HCT116 (cell line): ENCODE results near the gene GRK5.

Experiments
- CBX3 ChIP-seq: IDR thresholded peaks from 2 replicates; pipeline ENCODE4 v1.6.1; 2012; ENCODE audit warnings: low read depth
- EZH2 ChIP-seq: fragments of 200-600 bp; sonication (generic); IDR thresholded peaks from 2 replicates; pipeline ENCODE4 v1.6.1; 2017; ENCODE audit warnings: antibody characterized with exemption, mixed run types
- EZH2phosphoT487 ChIP-seq: fragments of 200-600 bp; IDR thresholded peaks from 2 replicates; pipeline ENCODE4 v1.6.1; 2018; ENCODE audit warnings: antibody characterized with exemption, borderline replicate concordance
- FOSL1 ChIP-seq: IDR thresholded peaks from 2 replicates; pipeline ENCODE4 v1.6.1; 2012; ENCODE audit warnings: low read depth
- POLR2A ChIP-seq: IDR thresholded peaks from 2 replicates; pipeline ENCODE4 v1.7.0; 2011; ENCODE audit warnings: borderline replicate concordance; ENCODE audit not compliant: insufficient read depth, insufficient read length; ENCODE audit errors: extremely low read depth
- RAD21 ChIP-seq: IDR thresholded peaks from 2 replicates; pipeline ENCODE4 v1.6.1; 2012; ENCODE audit warnings: low read depth, mild to moderate bottlenecking
- SP1 ChIP-seq: IDR thresholded peaks from 2 replicates; pipeline ENCODE4 v1.6.1; 2012; ENCODE audit warnings: low read depth
- TCF7L2 ChIP-seq: IDR thresholded peaks from 2 replicates; pipeline ENCODE4 v1.7.0; 2011; ENCODE audit warnings: borderline replicate concordance, inconsistent platforms; ENCODE audit not compliant: insufficient read depth, insufficient read length; ENCODE audit errors: extremely low read depth
- ZFX ChIP-seq: fragments of 450-650 bp; IDR thresholded peaks from 2 replicates; pipeline ENCODE4 v1.6.1; 2017
- TF ChIP-seq, protein P1 (sequence below), 3 experiments: fragments of 200-600 bp in 1 of 3; sonication (generic) in 1 of 3; IDR thresholded peaks in 2 of 3; conservative IDR thresholded peaks in 1 of 3; 2 replicates each; pipeline ENCODE4 v1.5.1; 2012 to 2017; ENCODE audit warnings: low read depth in 2 of 3, low read length in 2 of 3, antibody characterized with exemption in 1 of 3, borderline replicate concordance in 1 of 3, control low read depth in 1 of 3, mild to moderate bottlenecking in 1 of 3, mixed read lengths in 1 of 3, mixed run types in 1 of 3, moderate library complexity in 1 of 3; ENCODE audit not compliant: insufficient read depth in 1 of 3
- TF ChIP-seq, protein P2 (sequence below): IDR thresholded peaks from 2 replicates; pipeline ENCODE4 v1.6.1; 2012; ENCODE audit warnings: low read depth
- TF ChIP-seq, protein P3 (sequence below): IDR thresholded peaks from 2 replicates; pipeline ENCODE4 v1.6.1; 2012

DNA sequence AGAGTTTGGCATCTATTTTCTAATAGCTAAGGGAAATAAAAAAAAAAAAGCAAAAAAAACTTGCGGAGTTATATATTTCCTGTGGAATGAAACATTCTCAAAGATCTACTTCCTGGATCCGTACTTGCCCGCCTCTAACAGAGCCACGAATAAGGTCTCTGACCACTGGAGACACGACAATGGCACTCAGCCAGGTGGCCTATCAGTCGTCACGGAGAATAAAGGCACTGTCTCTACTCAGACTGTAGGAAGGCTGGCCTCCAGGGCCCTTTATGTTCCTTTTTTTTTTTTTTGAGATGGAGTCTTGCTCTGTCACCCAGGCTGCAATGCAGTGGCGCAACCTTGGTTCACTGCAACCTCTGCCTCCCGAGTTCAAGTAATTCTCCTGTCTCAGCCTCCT lies 276.5 kb downstream of the GRK5 start:
- TF ChIP-seq, protein P1, sequence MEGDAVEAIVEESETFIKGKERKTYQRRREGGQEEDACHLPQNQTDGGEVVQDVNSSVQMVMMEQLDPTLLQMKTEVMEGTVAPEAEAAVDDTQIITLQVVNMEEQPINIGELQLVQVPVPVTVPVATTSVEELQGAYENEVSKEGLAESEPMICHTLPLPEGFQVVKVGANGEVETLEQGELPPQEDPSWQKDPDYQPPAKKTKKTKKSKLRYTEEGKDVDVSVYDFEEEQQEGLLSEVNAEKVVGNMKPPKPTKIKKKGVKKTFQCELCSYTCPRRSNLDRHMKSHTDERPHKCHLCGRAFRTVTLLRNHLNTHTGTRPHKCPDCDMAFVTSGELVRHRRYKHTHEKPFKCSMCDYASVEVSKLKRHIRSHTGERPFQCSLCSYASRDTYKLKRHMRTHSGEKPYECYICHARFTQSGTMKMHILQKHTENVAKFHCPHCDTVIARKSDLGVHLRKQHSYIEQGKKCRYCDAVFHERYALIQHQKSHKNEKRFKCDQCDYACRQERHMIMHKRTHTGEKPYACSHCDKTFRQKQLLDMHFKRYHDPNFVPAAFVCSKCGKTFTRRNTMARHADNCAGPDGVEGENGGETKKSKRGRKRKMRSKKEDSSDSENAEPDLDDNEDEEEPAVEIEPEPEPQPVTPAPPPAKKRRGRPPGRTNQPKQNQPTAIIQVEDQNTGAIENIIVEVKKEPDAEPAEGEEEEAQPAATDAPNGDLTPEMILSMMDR (IDR thresholded peaks at IDR 0.05 in 2 of 3, conservative IDR thresholded peaks at IDR 0.05 in 1 of 3; ENCODE audit: borderline replicate concordance in 1 of 3, insufficient read depth in 1 of 3, low read depth in 2 of 3, low read length in 2 of 3): no peak
- TF ChIP-seq, protein P2, sequence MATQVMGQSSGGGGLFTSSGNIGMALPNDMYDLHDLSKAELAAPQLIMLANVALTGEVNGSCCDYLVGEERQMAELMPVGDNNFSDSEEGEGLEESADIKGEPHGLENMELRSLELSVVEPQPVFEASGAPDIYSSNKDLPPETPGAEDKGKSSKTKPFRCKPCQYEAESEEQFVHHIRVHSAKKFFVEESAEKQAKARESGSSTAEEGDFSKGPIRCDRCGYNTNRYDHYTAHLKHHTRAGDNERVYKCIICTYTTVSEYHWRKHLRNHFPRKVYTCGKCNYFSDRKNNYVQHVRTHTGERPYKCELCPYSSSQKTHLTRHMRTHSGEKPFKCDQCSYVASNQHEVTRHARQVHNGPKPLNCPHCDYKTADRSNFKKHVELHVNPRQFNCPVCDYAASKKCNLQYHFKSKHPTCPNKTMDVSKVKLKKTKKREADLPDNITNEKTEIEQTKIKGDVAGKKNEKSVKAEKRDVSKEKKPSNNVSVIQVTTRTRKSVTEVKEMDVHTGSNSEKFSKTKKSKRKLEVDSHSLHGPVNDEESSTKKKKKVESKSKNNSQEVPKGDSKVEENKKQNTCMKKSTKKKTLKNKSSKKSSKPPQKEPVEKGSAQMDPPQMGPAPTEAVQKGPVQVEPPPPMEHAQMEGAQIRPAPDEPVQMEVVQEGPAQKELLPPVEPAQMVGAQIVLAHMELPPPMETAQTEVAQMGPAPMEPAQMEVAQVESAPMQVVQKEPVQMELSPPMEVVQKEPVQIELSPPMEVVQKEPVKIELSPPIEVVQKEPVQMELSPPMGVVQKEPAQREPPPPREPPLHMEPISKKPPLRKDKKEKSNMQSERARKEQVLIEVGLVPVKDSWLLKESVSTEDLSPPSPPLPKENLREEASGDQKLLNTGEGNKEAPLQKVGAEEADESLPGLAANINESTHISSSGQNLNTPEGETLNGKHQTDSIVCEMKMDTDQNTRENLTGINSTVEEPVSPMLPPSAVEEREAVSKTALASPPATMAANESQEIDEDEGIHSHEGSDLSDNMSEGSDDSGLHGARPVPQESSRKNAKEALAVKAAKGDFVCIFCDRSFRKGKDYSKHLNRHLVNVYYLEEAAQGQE: no peak
- TF ChIP-seq EZH2: no peak
- TF ChIP-seq ZFX: no peak
- no peak for TF ChIP-seq RAD21
- TF ChIP-seq CBX3: no peak
- no peak for TF ChIP-seq POLR2A
- TF ChIP-seq TCF7L2: no peak
- TF ChIP-seq, protein P3, sequence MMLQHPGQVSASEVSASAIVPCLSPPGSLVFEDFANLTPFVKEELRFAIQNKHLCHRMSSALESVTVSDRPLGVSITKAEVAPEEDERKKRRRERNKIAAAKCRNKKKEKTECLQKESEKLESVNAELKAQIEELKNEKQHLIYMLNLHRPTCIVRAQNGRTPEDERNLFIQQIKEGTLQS: no peak
- TF ChIP-seq EZH2phosphoT487: no peak
- TF ChIP-seq SP1: no peak
- no peak for TF ChIP-seq FOSL1
